ENCODE data around the gene CLEC4M.

The CLEC4M gene

GRCh38 chr19:7799640-7800355 lies 36.8 kb downstream of the CLEC4M start:
- Histone ChIP-seq H3K27ac (peak overlapping the region; percentile 48), H3K36me3 (no peaks in the 10 kb centered on the region), H3K27me3 (ENCODE audit: insufficient read depth, low read depth, severe bottlenecking) (no peaks in the 10 kb centered on the region), H3K4me3 (ENCODE audit: low read depth, low read length) (peak overlapping the region; percentile 51), H3K9me3 (ENCODE audit: severe bottlenecking) (no peaks in the 10 kb centered on the region)
- TF ChIP-seq CTCF (IDR thresholded peaks at IDR 0.05; ENCODE audit: low read depth, low read length) = peak; percentile 26; the same call in 1 of the 2 replicates
- peak; percentile 81 for DNase-seq

- TF ChIP-seq CTCF (IDR thresholded peaks at IDR 0.05; ENCODE audit: low read depth, low read length) = no peak
- no peaks in the 10 kb centered on the region for H3K36me3 ChIP-seq
- H3K9me3 ChIP-seq (ENCODE audit: severe bottlenecking) = no peaks in the 10 kb centered on the region
- H3K4me3 ChIP-seq (ENCODE audit: low read depth, low read length) = no peak overlapping the region
- H3K27ac ChIP-seq = no peak overlapping the region
- H3K27me3 ChIP-seq (ENCODE audit: insufficient read depth, low read depth, severe bottlenecking) = no peaks in the 10 kb centered on the region
- no peak for DNase-seq
Measured at GRCh38 chr19:7801020-7801570, 38.1 kb downstream of the CLEC4M start.

- Histone ChIP-seq H3K27ac (no peak overlapping the region), H3K4me3 (ENCODE audit: low read depth, low read length) (no peak overlapping the region), H3K27me3 (ENCODE audit: insufficient read depth, low read depth, severe bottlenecking) (no peaks in the 10 kb centered on the region), H3K9me3 (ENCODE audit: severe bottlenecking) (no peaks in the 10 kb centered on the region), H3K36me3 (no peaks in the 10 kb centered on the region)
- no peak for DNase-seq
- TF ChIP-seq CTCF (IDR thresholded peaks at IDR 0.05; ENCODE audit: low read depth, low read length) = no peak
Measured at GRCh38 chr19:7806234-7806633, 43.2 kb downstream of the CLEC4M start.

- Histone ChIP-seq H3K27me3 (ENCODE audit: insufficient read depth, low read depth, severe bottlenecking) (no peaks in the 10 kb centered on the region), H3K27ac (no peak overlapping the region), H3K36me3 (no peaks in the 10 kb centered on the region), H3K9me3 (ENCODE audit: severe bottlenecking) (no peaks in the 10 kb centered on the region), H3K4me3 (ENCODE audit: low read depth, low read length) (no peak overlapping the region)
- TF ChIP-seq CTCF (IDR thresholded peaks at IDR 0.05; ENCODE audit: low read depth, low read length) = no peak
- no peak for DNase-seq
Measured at GRCh38 chr19:7806876-7807275, 43.8 kb downstream of the CLEC4M start.

GRCh38 chr19:7808108-7808507 lies 45.1 kb downstream of the CLEC4M start:
- no peak overlapping the region for H3K4me3 ChIP-seq (ENCODE audit: low read depth, low read length)
- no peaks in the 10 kb centered on the region for H3K27me3 ChIP-seq (ENCODE audit: insufficient read depth, low read depth, severe bottlenecking)
- H3K27ac ChIP-seq = no peak overlapping the region
- peaks cover 7% of the 10 kb centered on the region for H3K9me3 ChIP-seq (ENCODE audit: severe bottlenecking)
- no peaks in the 10 kb centered on the region for H3K36me3 ChIP-seq
- TF ChIP-seq CTCF (IDR thresholded peaks at IDR 0.05; ENCODE audit: low read depth, low read length) = no peak
- peak; percentile 53 for DNase-seq
